ENCODE data around the gene TUBGCP3.
A peak's percentile ranks its signal among the peaks of the same experiment; 100 is the strongest.

TUBGCP3 gene

DNA sequence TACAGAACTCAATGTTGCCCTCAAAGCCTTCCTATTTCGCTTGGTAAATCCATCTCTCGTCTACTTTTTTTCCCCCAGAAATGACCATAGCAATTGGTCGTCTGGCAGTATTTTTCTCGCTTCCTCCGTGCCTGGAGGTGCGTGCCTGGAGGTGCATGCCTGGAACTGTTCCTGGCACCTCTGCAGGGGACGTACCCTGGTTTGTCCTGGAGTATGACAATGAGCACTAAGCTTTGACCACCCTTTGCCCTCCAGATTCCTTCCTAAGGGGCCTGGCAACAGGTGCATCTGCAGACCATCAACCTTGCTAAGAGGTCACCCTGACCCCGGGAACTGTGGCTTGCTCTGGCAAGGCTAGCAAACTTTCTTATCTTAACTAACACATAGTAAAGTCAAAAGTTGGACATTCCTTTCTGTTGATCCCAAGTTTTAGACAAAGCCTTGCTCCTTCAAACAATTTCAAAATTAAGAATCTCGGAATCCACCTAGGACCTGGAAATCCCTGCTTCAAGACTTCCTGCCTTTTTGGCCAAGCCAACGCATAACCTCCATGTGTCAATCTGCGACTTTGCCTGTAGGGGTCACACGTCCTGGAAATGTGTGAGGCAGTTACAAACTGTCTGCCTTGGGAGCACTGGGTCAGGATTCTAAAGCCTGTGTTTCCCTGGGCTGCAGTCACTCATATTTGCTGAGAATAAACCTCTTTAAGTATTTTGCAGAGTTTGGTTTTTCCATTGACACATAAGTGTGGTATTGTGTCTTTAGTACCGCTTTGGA is 28.8 kb upstream of the TUBGCP3 start:
- no peaks in the 10 kb centered on the region for H3K27me3 ChIP-seq (ENCODE audit: low read length)
- no peak overlapping the region for H3K27ac ChIP-seq (ENCODE audit: low read depth, low read length)
- H3F3A ChIP-seq (ENCODE audit: insufficient read depth), result no peaks in the 10 kb centered on the region
- TF ChIP-seq EZH2phosphoT487 (conservative IDR thresholded peaks at IDR 0.05; ENCODE audit: low read length), result no peak
- TF ChIP-seq, protein P1, sequence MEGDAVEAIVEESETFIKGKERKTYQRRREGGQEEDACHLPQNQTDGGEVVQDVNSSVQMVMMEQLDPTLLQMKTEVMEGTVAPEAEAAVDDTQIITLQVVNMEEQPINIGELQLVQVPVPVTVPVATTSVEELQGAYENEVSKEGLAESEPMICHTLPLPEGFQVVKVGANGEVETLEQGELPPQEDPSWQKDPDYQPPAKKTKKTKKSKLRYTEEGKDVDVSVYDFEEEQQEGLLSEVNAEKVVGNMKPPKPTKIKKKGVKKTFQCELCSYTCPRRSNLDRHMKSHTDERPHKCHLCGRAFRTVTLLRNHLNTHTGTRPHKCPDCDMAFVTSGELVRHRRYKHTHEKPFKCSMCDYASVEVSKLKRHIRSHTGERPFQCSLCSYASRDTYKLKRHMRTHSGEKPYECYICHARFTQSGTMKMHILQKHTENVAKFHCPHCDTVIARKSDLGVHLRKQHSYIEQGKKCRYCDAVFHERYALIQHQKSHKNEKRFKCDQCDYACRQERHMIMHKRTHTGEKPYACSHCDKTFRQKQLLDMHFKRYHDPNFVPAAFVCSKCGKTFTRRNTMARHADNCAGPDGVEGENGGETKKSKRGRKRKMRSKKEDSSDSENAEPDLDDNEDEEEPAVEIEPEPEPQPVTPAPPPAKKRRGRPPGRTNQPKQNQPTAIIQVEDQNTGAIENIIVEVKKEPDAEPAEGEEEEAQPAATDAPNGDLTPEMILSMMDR (IDR thresholded peaks at IDR 0.05; ENCODE audit: insufficient read depth, low read length, poor library complexity, severe bottlenecking), result peak; percentile 43
- no peak overlapping the region for H3K9ac ChIP-seq (ENCODE audit: low read length)
- no peak overlapping the region for H3K4me2 ChIP-seq (ENCODE audit: low read depth, low read length, poor library complexity, severe bottlenecking)
- H3K4me3 ChIP-seq (ENCODE audit: insufficient read depth, low read length, poor library complexity, severe bottlenecking), result no peak overlapping the region
- no peaks in the 10 kb centered on the region for H3K9me2 ChIP-seq (replicated peaks; ENCODE audit: insufficient read depth, low read length)
- no peaks in the 10 kb centered on the region for H4K20me1 ChIP-seq (ENCODE audit: low read depth, low read length)
- H3K79me2 ChIP-seq (ENCODE audit: insufficient read depth, low read length), result no peaks in the 10 kb centered on the region
- no peak overlapping the region for H2AFZ ChIP-seq (ENCODE audit: low read depth, low read length, severe bottlenecking)
- H3K9me3 ChIP-seq (ENCODE audit: insufficient read depth, low read length), result no peaks in the 10 kb centered on the region
- H3K36me3 ChIP-seq (ENCODE audit: low read length), result no peaks in the 10 kb centered on the region

DNA sequence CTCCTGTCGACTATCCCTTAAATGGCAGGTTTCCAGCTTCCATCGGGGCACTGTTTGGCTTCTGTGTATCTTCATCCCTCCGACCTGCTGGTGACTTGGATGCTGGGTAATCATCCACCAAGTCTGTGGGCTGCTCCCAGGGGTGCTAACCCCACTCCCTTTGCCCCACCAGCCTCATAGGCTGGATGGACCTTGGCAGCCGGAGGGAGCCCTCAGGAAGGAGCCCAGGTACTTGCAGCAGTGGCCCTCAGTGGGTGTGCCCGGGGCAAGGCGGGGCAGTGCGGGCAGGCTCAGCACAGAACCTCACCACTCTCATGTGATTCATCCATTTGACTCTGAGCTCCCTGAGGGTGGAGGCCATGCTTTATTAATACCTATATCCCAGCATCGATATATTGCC is 27.4 kb upstream of the TUBGCP3 start:
- no peak overlapping the region for H3K27ac ChIP-seq (ENCODE audit: low read depth, low read length)
- H3K9ac ChIP-seq (ENCODE audit: low read length), result no peak overlapping the region
- H3K4me2 ChIP-seq (ENCODE audit: low read depth, low read length, poor library complexity, severe bottlenecking), result no peak overlapping the region
- H2AFZ ChIP-seq (ENCODE audit: low read depth, low read length, severe bottlenecking), result no peak overlapping the region
- no peaks in the 10 kb centered on the region for H3K27me3 ChIP-seq (ENCODE audit: low read length)
- H3K9me2 ChIP-seq (replicated peaks; ENCODE audit: insufficient read depth, low read length), result no peaks in the 10 kb centered on the region
- no peaks in the 10 kb centered on the region for H3K9me3 ChIP-seq (ENCODE audit: insufficient read depth, low read length)
- no peaks in the 10 kb centered on the region for H4K20me1 ChIP-seq (ENCODE audit: low read depth, low read length)
- no peaks in the 10 kb centered on the region for H3K79me2 ChIP-seq (ENCODE audit: insufficient read depth, low read length)
- no peak overlapping the region for H3K4me3 ChIP-seq (ENCODE audit: insufficient read depth, low read length, poor library complexity, severe bottlenecking)
- no peaks in the 10 kb centered on the region for H3F3A ChIP-seq (ENCODE audit: insufficient read depth)
- no peak for TF ChIP-seq EZH2phosphoT487 (conservative IDR thresholded peaks at IDR 0.05; ENCODE audit: low read length)
- TF ChIP-seq, protein P1 (IDR thresholded peaks at IDR 0.05; ENCODE audit: insufficient read depth, low read length, poor library complexity, severe bottlenecking), result no peak
- H3K36me3 ChIP-seq (ENCODE audit: low read length), result no peaks in the 10 kb centered on the region

DNA sequence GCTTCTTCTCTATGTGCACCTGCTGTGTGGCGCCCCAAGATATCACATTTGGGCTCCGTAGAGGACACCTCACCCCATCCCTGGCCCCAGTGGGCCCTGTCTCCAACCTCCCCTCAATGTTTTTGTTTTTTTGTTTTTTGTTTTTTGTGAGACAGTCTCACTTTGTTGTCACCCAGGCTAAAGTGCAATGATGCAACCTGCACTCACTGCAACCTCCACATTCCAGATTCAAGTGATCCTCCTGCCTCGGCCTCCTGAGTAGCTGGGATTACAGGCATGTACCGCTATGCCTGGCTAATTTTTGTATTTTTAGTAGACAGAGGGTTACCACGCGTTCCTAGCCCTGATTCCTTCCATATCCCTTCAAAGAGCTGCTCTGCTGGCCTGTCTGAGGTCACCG is 26.9 kb upstream of the TUBGCP3 start:
- no peak overlapping the region for H3K27ac ChIP-seq (ENCODE audit: low read depth, low read length)
- H3K9ac ChIP-seq (ENCODE audit: low read length), result no peak overlapping the region
- no peaks in the 10 kb centered on the region for H3K9me2 ChIP-seq (replicated peaks; ENCODE audit: insufficient read depth, low read length)
- no peaks in the 10 kb centered on the region for H3K9me3 ChIP-seq (ENCODE audit: insufficient read depth, low read length)
- H3K36me3 ChIP-seq (ENCODE audit: low read length), result no peaks in the 10 kb centered on the region
- H3K4me3 ChIP-seq (ENCODE audit: insufficient read depth, low read length, poor library complexity, severe bottlenecking), result no peak overlapping the region
- no peaks in the 10 kb centered on the region for H4K20me1 ChIP-seq (ENCODE audit: low read depth, low read length)
- no peak overlapping the region for H3K4me2 ChIP-seq (ENCODE audit: low read depth, low read length, poor library complexity, severe bottlenecking)
- no peak for TF ChIP-seq EZH2phosphoT487 (conservative IDR thresholded peaks at IDR 0.05; ENCODE audit: low read length)
- TF ChIP-seq, protein P1 (IDR thresholded peaks at IDR 0.05; ENCODE audit: insufficient read depth, low read length, poor library complexity, severe bottlenecking), result no peak
- H2AFZ ChIP-seq (ENCODE audit: low read depth, low read length, severe bottlenecking), result no peak overlapping the region
- H3K79me2 ChIP-seq (ENCODE audit: insufficient read depth, low read length), result no peaks in the 10 kb centered on the region
- no peaks in the 10 kb centered on the region for H3F3A ChIP-seq (ENCODE audit: insufficient read depth)
- H3K27me3 ChIP-seq (ENCODE audit: low read length), result no peaks in the 10 kb centered on the region

All from SU-DHL-6 (cell line).